ENCODE data around the gene POLR2E. TPM values are rescaled to one million over a fixed set of nuclear protein-coding genes. Genes with fewer than 3 reads are reported as not detected.

Gene POLR2E
- total and polyA plus RNA-seq, 2 donors from 2014 or later = 158 to 189 TPM

- FAIRE-seq = no peak
- peaks cover 0 to 29% (median 7%) of the 10 kb centered on the region in 3 donors for H3K9me3 ChIP-seq (ENCODE audit: control insufficient read depth in 2 of 3, insufficient read depth in 1 of 3, low read length in 3 of 3)
Measured at GRCh38 chr19:1058112-1058511, 37.1 kb downstream of the POLR2E start.

GRCh38 chr19:1057176-1057855 is 37.9 kb downstream of the POLR2E start:
- H3K4me1 ChIP-seq (ENCODE audit: control insufficient read depth in 2 of 3, insufficient read depth in 2 of 3, low read depth in 1 of 3, low read length in 3 of 3) = no peaks in the 10 kb centered on the region
- no peak overlapping the region for H3K27ac ChIP-seq (ENCODE audit: low read depth in 2 of 2, low read length in 2 of 2)
- DNase-seq = no peak
- peaks cover 0 to 8% (median 0%) of the 10 kb centered on the region in 3 donors for H3K36me3 ChIP-seq (ENCODE audit: control insufficient read depth in 2 of 3, insufficient read depth in 3 of 3, low read length in 3 of 3)
- H3K9me3 ChIP-seq (ENCODE audit: control insufficient read depth in 2 of 3, insufficient read depth in 1 of 3, low read length in 3 of 3) = peaks cover 0 to 29% (median 7%) of the 10 kb centered on the region in 3 donors
- H3K9ac ChIP-seq (ENCODE audit: low read length in 3 of 3) = no peak overlapping the region
- FAIRE-seq = no peak
- intact Hi-C loops (cut with DNase I) = no loop called here
- TF ChIP-seq CTCF (IDR thresholded peaks at IDR 0.05; ENCODE audit: borderline replicate concordance, extremely low read depth, insufficient read depth) = no peak
- H3K4me3 ChIP-seq (ENCODE audit: low read length in 3 of 3) = no peak overlapping the region
- no peaks in the 10 kb centered on the region for H3K27me3 ChIP-seq (ENCODE audit: control insufficient read depth, insufficient read depth, low read length)

More at GRCh38 chr19:1058112-1058511, 37.1 kb downstream of the POLR2E start:
- Histone ChIP-seq H3K27ac (ENCODE audit: low read depth in 2 of 2, low read length in 2 of 2) (no peak overlapping the region), H3K4me3 (ENCODE audit: low read length in 3 of 3) (no peak overlapping the region), H3K27me3 (ENCODE audit: control insufficient read depth, insufficient read depth, low read length) (no peaks in the 10 kb centered on the region), H3K4me1 (ENCODE audit: control insufficient read depth in 2 of 3, insufficient read depth in 2 of 3, low read depth in 1 of 3, low read length in 3 of 3) (no peaks in the 10 kb centered on the region), H3K9ac (ENCODE audit: low read length in 3 of 3) (no peak overlapping the region), H3K36me3 (ENCODE audit: control insufficient read depth in 2 of 3, insufficient read depth in 3 of 3, low read length in 3 of 3) (peaks cover 0 to 8% (median 0%) of the 10 kb centered on the region in 3 donors)
- no peak for DNase-seq
- intact Hi-C loops (cut with DNase I) = no loop called here
- no peak for TF ChIP-seq CTCF (IDR thresholded peaks at IDR 0.05; ENCODE audit: borderline replicate concordance, extremely low read depth, insufficient read depth)

- intact Hi-C loops (cut with DNase I) = no loop called here
- no peak for TF ChIP-seq CTCF (IDR thresholded peaks at IDR 0.05; ENCODE audit: borderline replicate concordance, extremely low read depth, insufficient read depth)
- Histone ChIP-seq H3K36me3 (ENCODE audit: control insufficient read depth in 2 of 3, insufficient read depth in 3 of 3, low read length in 3 of 3) (peaks cover 0 to 8% (median 0%) of the 10 kb centered on the region in 3 donors), H3K4me3 (ENCODE audit: low read length in 3 of 3) (no peak overlapping the region), H3K9ac (ENCODE audit: low read length in 3 of 3) (no peak overlapping the region), H3K27ac (ENCODE audit: low read depth in 2 of 2, low read length in 2 of 2) (no peak overlapping the region), H3K4me1 (ENCODE audit: control insufficient read depth in 2 of 3, insufficient read depth in 2 of 3, low read depth in 1 of 3, low read length in 3 of 3) (no peaks in the 10 kb centered on the region), H3K27me3 (ENCODE audit: control insufficient read depth, insufficient read depth, low read length) (no peaks in the 10 kb centered on the region), H3K9me3 (ENCODE audit: control insufficient read depth in 2 of 3, insufficient read depth in 1 of 3, low read length in 3 of 3) (peaks cover 0 to 29% (median 7%) of the 10 kb centered on the region in 3 donors)
- no peak for DNase-seq
- no peak for FAIRE-seq
Measured at GRCh38 chr19:1055886-1056620, 39.1 kb downstream of the POLR2E start.
